Gastroesophageal sphincter (tissue), 4 donors: ENCODE measurements around the gene TRIM13. TPM values are rescaled to one million over a fixed set of nuclear protein-coding genes. Genes with fewer than 3 reads are reported as not detected.

Experiments
- ATAC-seq: fragments of 150-250 bp; one replicate; pipeline ENCODE4 v1.9.1; 2016; ENCODE audit warnings: mild to moderate bottlenecking, moderate library complexity
- H3K27ac ChIP-seq, 4 donors: fragments of 200-600 bp; sonication (generic) in 3 of 4; 1 replicate in 3 of 4; 2 replicates in 1 of 4; pipeline ENCODE4 v1.5.1; 2016 to 2019
- H3K27me3 ChIP-seq: fragments of 200-600 bp; sonication (generic); one replicate; pipeline ENCODE4 v1.5.1; 2019
- H3K36me3 ChIP-seq, 2 donors: fragments of 200-600 bp; sonication (generic); one replicate each; pipeline ENCODE4 v1.5.1; 2019; ENCODE audit warnings: control low read depth in 1 of 2
- H3K4me1 ChIP-seq, 3 donors: fragments of 200-600 bp; sonication (generic); 1 replicate in 2 of 3; 2 replicates in 1 of 3; pipeline ENCODE4 v1.5.1; 2016 to 2019; ENCODE audit warnings: control low read depth in 2 of 3
- H3K4me3 ChIP-seq, 2 donors: fragments of 200-600 bp; sonication (generic); one replicate each; pipeline ENCODE4 v1.5.1; 2019; ENCODE audit warnings: mild to moderate bottlenecking in 1 of 2, moderate library complexity in 1 of 2
- H3K9me3 ChIP-seq, 3 donors: fragments of 200-600 bp; sonication (generic); one replicate each; pipeline ENCODE4 v1.5.1; 2017 to 2019; ENCODE audit warnings: control low read depth in 2 of 3
- CTCF ChIP-seq, 4 experiments: fragments of 200-600 bp in 2 of 4; fragments of 450-650 bp in 2 of 4; sonication (generic) in 1 of 4; IDR thresholded peaks; one replicate each; pipeline ENCODE4 v1.5.1; 2017 to 2019; ENCODE audit warnings: antibody characterized with exemption in 4 of 4, mild to moderate bottlenecking in 2 of 4, moderate library complexity in 2 of 4
- EP300 ChIP-seq: sonication (generic); formaldehyde crosslinking; IDR thresholded peaks from one replicate; pipeline ENCODE4 v1.6.1; 2017; ENCODE audit warnings: antibody characterized with exemption, mild to moderate bottlenecking
- POLR2A ChIP-seq, 2 donors: fragments of 450-650 bp; IDR thresholded peaks; one replicate each; pipeline ENCODE4 v1.6.1; 2017; ENCODE audit warnings: antibody characterized with exemption in 2 of 2, mild to moderate bottlenecking in 2 of 2, moderate library complexity in 1 of 2
- POLR2AphosphoS5 ChIP-seq: sonication (generic); formaldehyde crosslinking; IDR thresholded peaks from one replicate; pipeline ENCODE4 v1.6.1; 2017; ENCODE audit warnings: antibody characterized with exemption
- WGBS, 2 donors: methylation state at CpG; one replicate each; pipeline ENCODE4 v1.1.5; 2018; ENCODE audit warnings: low coverage in 1 of 2; 5-methylcytosine and 5-hydroxymethylcytosine counted together
- total RNA-seq, 4 donors: library from RNA; depleted of rRNA; stranded (reverse); fragments of >200 nt; gene quantifications; one replicate each; pipeline ENCODE4 v1.1.0, GENCODE V29; 2016

The TRIM13 gene
- total RNA-seq, 4 donors from 2014 or later = 25.4 to 45.8 (median 37.5) TPM

GRCh38 chr13:49954674-49955455, 42.0 kb upstream of the TRIM13 start:
- Histone ChIP-seq H3K27ac (no peak overlapping the region), H3K4me3 (no peak overlapping the region), H3K4me1 (no peaks in the 10 kb centered on the region), H3K36me3 (no peaks in the 10 kb centered on the region), H3K27me3 (no peaks in the 10 kb centered on the region), H3K9me3 (no peaks in the 10 kb centered on the region)
- ATAC-seq = no peak
- 91% methylated on average over 1 of the region's 2 CpGs; no CpG with 5 or more reads in 1 of the 2 donors for WGBS, 2 donors
- TF ChIP-seq CTCF (IDR thresholded peaks at IDR 0.05) = no peak
- no peak for TF ChIP-seq POLR2AphosphoS5
- no peak for TF ChIP-seq EP300
- no peak for TF ChIP-seq POLR2A (IDR thresholded peaks at IDR 0.05)

DNA sequence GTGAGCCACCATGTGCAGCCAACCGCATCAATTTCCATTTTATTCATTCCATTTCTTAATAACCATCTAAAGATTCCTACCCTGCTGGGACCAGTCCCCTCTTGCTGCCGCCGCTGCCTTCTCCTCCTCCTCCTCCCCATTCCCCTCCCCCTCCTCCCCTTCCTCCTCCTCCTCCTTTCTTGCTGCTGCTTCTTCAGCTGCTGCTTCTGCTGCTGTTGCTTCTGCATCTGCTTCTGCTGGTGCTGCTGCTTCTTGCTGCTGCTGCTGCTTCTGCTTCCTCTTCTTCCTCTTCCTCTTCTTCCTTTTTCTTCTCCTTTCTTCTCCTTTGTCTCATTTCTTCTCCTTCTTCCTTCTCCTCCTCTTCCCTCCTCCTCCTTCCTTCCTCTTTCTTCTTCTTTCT, 40.7 kb upstream of the TRIM13 start:
- H3K4me3 ChIP-seq = no peak overlapping the region
- H3K36me3 ChIP-seq = no peaks in the 10 kb centered on the region
- H3K9me3 ChIP-seq = no peaks in the 10 kb centered on the region
- H3K4me1 ChIP-seq = no peaks in the 10 kb centered on the region
- WGBS, 2 donors = 68 to 74% methylated on average over 3 of the region's 3 CpGs
- H3K27ac ChIP-seq = no peak overlapping the region
- TF ChIP-seq POLR2AphosphoS5 = no peak
- ATAC-seq = no peak
- H3K27me3 ChIP-seq = no peaks in the 10 kb centered on the region

DNA sequence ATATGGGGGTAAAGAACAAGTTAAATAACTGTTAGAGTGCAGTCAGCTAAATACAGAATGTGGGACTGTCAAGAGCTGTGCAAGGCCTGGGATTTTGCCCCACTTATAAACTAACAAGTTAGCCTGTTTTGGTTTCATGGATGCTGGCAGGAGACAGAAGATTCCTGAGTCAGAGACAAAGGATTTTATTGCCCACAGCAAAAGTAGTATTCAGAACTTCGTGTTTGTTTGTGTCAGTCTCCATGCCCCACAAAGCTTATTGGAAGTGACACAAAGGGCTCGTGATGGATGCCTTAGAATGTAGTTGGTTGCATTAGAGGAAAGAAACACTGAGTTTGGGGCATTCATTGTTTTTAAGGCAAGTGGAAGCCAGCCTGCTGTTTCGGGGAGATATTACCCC, 38.5 kb upstream of the TRIM13 start:
- Histone ChIP-seq H3K27me3 (no peaks in the 10 kb centered on the region), H3K4me1 (no peaks in the 10 kb centered on the region), H3K9me3 (peaks cover 0 to 19% (median 0%) of the 10 kb centered on the region in 3 donors), H3K27ac (no peak overlapping the region), H3K4me3 (no peak overlapping the region), H3K36me3 (no peaks in the 10 kb centered on the region)
- no peak for ATAC-seq
- 75 to 83% methylated on average over 3 of the region's 3 CpGs for WGBS, 2 donors
- TF ChIP-seq POLR2AphosphoS5 = no peak
- TF ChIP-seq CTCF (IDR thresholded peaks at IDR 0.05) = no peak

DNA sequence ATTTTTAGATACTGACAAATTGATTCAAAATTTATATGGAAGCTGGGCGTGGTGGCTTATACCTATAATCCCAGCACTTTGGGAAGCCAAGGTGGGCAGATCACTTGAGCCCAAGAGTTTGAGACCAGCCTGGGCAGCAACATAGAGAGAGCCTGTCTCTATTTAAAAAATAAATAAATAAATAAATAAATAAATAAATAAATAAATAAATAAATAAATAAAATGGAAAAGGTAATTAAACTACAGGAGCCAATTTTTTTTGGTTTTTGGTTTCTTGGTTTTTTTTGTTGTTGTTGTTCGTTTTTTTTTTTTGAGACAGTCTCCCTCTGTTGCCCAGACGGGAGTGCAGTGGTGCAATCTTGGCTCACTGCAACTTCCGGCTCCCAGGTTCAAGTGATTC, 29.4 kb upstream of the TRIM13 start:
- TF ChIP-seq CTCF (IDR thresholded peaks at IDR 0.05) = no peak
- TF ChIP-seq EP300 = no peak
- no peak for TF ChIP-seq POLR2A (IDR thresholded peaks at IDR 0.05)
- no peak for TF ChIP-seq POLR2AphosphoS5
- H3K4me1 ChIP-seq = no peaks in the 10 kb centered on the region
- H3K36me3 ChIP-seq = no peaks in the 10 kb centered on the region
- WGBS, 2 donors = 93 to 100% methylated on average over 1 to 3 of the region's 4 CpGs
- H3K27me3 ChIP-seq = no peaks in the 10 kb centered on the region
- no peak overlapping the region for H3K27ac ChIP-seq
- peaks cover 0 to 14% (median 0%) of the 10 kb centered on the region in 3 donors for H3K9me3 ChIP-seq
- ATAC-seq = no peak
- H3K4me3 ChIP-seq = no peak overlapping the region

DNA sequence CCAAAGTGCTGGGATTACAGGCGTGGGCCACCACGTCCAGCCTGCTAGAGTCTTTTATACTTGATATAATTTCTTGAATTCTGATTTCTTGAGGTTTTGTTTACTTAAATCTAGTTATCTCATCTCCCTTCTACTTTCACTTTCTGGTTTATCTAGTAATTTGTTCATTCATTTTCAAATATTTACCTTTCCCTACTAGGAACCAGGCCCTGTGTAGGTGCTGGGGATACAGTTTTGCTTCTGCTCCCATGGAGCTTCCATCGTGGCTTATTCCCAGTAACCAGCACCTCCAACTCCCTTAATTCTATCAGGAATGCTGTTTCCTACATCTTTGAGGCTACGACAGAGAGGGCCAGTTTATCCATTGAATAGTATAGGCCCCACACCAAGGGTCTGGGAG, 24.1 kb upstream of the TRIM13 start:
- TF ChIP-seq POLR2AphosphoS5 (no peak), EP300 (no peak), POLR2A (IDR thresholded peaks at IDR 0.05) (no peak), CTCF (IDR thresholded peaks at IDR 0.05) (no peak)
- 81 to 89% methylated on average over 3 to 4 of the region's 4 CpGs for WGBS, 2 donors
- Histone ChIP-seq H3K4me1 (no peaks in the 10 kb centered on the region), H3K9me3 (no peaks in the 10 kb centered on the region), H3K27me3 (no peaks in the 10 kb centered on the region), H3K27ac (no peak overlapping the region), H3K4me3 (no peak overlapping the region), H3K36me3 (no peaks in the 10 kb centered on the region)
- ATAC-seq = no peak
